ENCODE measurements around the gene EXOC3L1. TPM values are rescaled to one million over a fixed set of nuclear protein-coding genes. Genes with fewer than 3 reads are reported as not detected.

The EXOC3L1 gene
- total and polyA plus RNA-seq, 2 of the 4 experiments (the other 2 are of a cell fraction), result not detected

- no peak for TF ChIP-seq SMC3 (IDR thresholded peaks at IDR 0.05; ENCODE audit: low read depth, low read length)
Measured at GRCh38 chr16:67170949-67171649, 18.8 kb downstream of the EXOC3L1 start (continued).

GRCh38 chr16:67170168-67170948, 19.6 kb downstream of the EXOC3L1 start, which contains the start of gene NOL3:
Gene NOL3, plus strand, starts transcription at chr16:67170538.
- H3K23ac ChIP-seq (ENCODE audit: low read depth, low read length), result peak within 1 kb of the TSS; percentile 97
- peak within 1 kb of the TSS; percentile 44 for H3K4me3 ChIP-seq (ENCODE audit: insufficient read depth, low read depth, low read length)
- peak within 1 kb of the TSS; percentile 86 for H3K9ac ChIP-seq (ENCODE audit: low read depth, low read length)
- peaks cover 29% of the 10 kb centered on the region for H3K4me1 ChIP-seq (ENCODE audit: control insufficient read depth, insufficient read depth, low read length)
- no peaks in the 10 kb centered on the region for H3K9me3 ChIP-seq (ENCODE audit: control insufficient read depth, insufficient read depth, low read length)
- peak within 1 kb of the TSS; percentile 80 for H3K27ac ChIP-seq (ENCODE audit: insufficient read depth, low read length)
- 7% methylated on average over 11 of the region's 50 CpGs; no CpG with 5 or more reads in 1 of the 2 experiments for WGBS, 2 experiments (ENCODE audit: extremely low coverage in 2 of 2, insufficient read length in 1 of 2)
- H3K36me3 ChIP-seq (ENCODE audit: control insufficient read depth, insufficient read depth, low read length), result peaks cover 6% of the 10 kb centered on the region; the same call in 1 of the 2 replicates
- H3K18ac ChIP-seq (ENCODE audit: low read depth, low read length), result peak within 1 kb of the TSS; percentile 84
- H3K4ac ChIP-seq (ENCODE audit: low read depth, low read length), result peak within 1 kb of the TSS; percentile 94
- peak within 1 kb of the TSS; percentile 93 for H2BK5ac ChIP-seq (ENCODE audit: low read depth, low read length, poor library complexity, severe bottlenecking)
- CTCF ChIA-PET, result interaction anchor here (0.6 to 1.5 kb wide), 6 partner anchors 10 to 550 kb away, joined by 3 to 6 read pairs (median 4); no protein-coding TSS in a partner anchor
- H4K5ac ChIP-seq (ENCODE audit: low read depth, low read length), result peak within 1 kb of the TSS; percentile 84
- peak within 1 kb of the TSS; percentile 81 for H2BK120ac ChIP-seq (ENCODE audit: low read depth, low read length)
- H3K27me3 ChIP-seq (ENCODE audit: control insufficient read depth, insufficient read depth, low read length), result peaks cover 9% of the 10 kb centered on the region; the same call in 1 of the 2 replicates
- peak within 1 kb of the TSS; percentile 82 for H2BK20ac ChIP-seq (ENCODE audit: low read depth, low read length)
- peaks cover 9 to 38% of the 10 kb centered on the region in 2 experiments; a peak in 3 of 4 replicates for H3K79me1 ChIP-seq (ENCODE audit: low read depth in 1 of 2, low read length in 2 of 2)
- in situ Hi-C loops (cut with MboI; ENCODE audit: low sequenced_read_pairs) (no loop called here), intact Hi-C loops (cut with micrococcal nuclease) (no loop called here), dilution Hi-C loops (cut with HindIII; ENCODE audit: low sequenced_read_pairs, unreplicated experiment) (no loop called here)
- H2AK5ac ChIP-seq (ENCODE audit: low read depth, low read length), result peak within 1 kb of the TSS; percentile 99
- peak within 1 kb of the TSS; percentile 72 for H3K56ac ChIP-seq (ENCODE audit: extremely low read depth, insufficient read depth, low read length)
- TF ChIP-seq CTCF (conservative IDR thresholded peaks at IDR 0.05; ENCODE audit: low read depth, low read length) (peak; percentile 22; the same call in 1 of the 2 replicates), MAZ (IDR thresholded peaks at IDR 0.05; ENCODE audit: borderline replicate concordance, low read depth, low read length) (peak; percentile 61; the same call in 1 of the 2 replicates), CHD1 (IDR thresholded peaks at IDR 0.05; ENCODE audit: low read depth, low read length) (no peak), POLR2A (IDR thresholded peaks at IDR 0.05; ENCODE audit: low read depth, low read length) (peak; percentile 45; the same call in 1 of the 2 replicates), MAFK (IDR thresholded peaks at IDR 0.05; ENCODE audit: low read depth, low read length) (peak; percentile 8; the same call in 1 of the 2 replicates), MXI1 (IDR thresholded peaks at IDR 0.05; ENCODE audit: borderline replicate concordance, low read depth, low read length) (no peak), NFE2L2 (IDR thresholded peaks at IDR 0.05; ENCODE audit: low read depth, low read length) (peak; percentile 87), ELK1 (IDR thresholded peaks at IDR 0.05; ENCODE audit: borderline replicate concordance, low read depth, low read length) (no peak), FOS (IDR thresholded peaks at IDR 0.05; ENCODE audit: low read depth, low read length) (no peak), SMC3 (IDR thresholded peaks at IDR 0.05; ENCODE audit: low read depth, low read length) (0 out of 2 replicates have a peak, but pooled peaks have one; percentile 9), RAD21 (IDR thresholded peaks at IDR 0.05; ENCODE audit: low read length) (0 out of 2 replicates have a peak, but pooled peaks have one; percentile 13)
- peak within 1 kb of the TSS; percentile 87 for H2BK15ac ChIP-seq (ENCODE audit: low read depth, low read length)
- BruUV-seq (replicated peaks), result no TSS peak
- H2AK9ac ChIP-seq (replicated peaks; ENCODE audit: low read depth, low read length, poor library complexity), result peak within 1 kb of the TSS; percentile 99
- peak within 1 kb of the TSS; percentile 89 for H3K14ac ChIP-seq (replicated peaks; ENCODE audit: low read depth, low read length)
- peaks cover 20% of the 10 kb centered on the region for H3K9me1 ChIP-seq (ENCODE audit: insufficient read depth, low read length)
- peak within 1 kb of the TSS; percentile 98 for H2AFZ ChIP-seq (replicated peaks; ENCODE audit: low read length, poor library complexity)
- ATAC-seq (ENCODE audit: low read depth) (peak; percentile 73), DNase-seq (peak; percentile 76)
- peak within 1 kb of the TSS; percentile 74 for H3K4me2 ChIP-seq (ENCODE audit: low read depth, low read length)
- peak within 1 kb of the TSS; percentile 98 for H4K91ac ChIP-seq (ENCODE audit: insufficient read depth, low read depth, low read length)
- peak within 1 kb of the TSS; percentile 77 to 96 for H4K8ac ChIP-seq (ENCODE audit: low read depth in 2 of 2, low read length in 2 of 2)
- H4K20me1 ChIP-seq (ENCODE audit: insufficient read depth, low read length), result 0 out of 2 replicates have a peak, but pooled peaks cover 4% of the 10 kb centered on the region
- POLR2A ChIA-PET (ENCODE audit: unreplicated experiment), result interaction anchor here (0.7 kb wide), 1 partner anchor 34 kb away, joined by 7 read pairs; no protein-coding TSS in a partner anchor
